VCaP (cell line): Measurements from ENCODE around the gene NUDT10.

Source experiments
- H3K27ac ChIP-seq: fragments of 450-650 bp; 2 replicates; pipeline ENCODE4 v1.5.1; 2017
- TF ChIP-seq, protein P1 (sequence below): fragments of 450-650 bp; conservative IDR thresholded peaks from 2 replicates; pipeline ENCODE4 v1.5.1; 2017; ENCODE audit warnings: mild to moderate bottlenecking, moderate library complexity

Gene NUDT10

DNA sequence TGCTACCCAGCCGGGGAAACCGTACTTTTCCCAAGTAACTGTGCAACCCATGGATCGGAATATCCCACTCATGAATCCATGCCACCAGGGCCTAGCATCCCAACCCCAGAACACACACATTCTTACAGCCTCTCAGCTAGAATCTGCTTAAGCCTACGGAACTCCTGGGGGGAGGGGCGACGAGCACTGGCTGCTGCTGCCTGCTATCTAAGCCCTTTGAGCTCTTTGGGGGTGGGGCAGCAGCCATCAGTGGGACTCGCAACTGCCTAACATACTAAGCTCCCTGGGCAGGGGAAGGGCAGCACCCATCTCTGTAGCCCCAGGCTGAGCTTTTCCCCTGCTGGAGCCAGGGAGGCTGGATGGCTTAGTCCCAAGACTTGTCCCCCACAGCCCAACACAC is 28.6 kb downstream of the NUDT10 start:
- TF ChIP-seq, protein P1, sequence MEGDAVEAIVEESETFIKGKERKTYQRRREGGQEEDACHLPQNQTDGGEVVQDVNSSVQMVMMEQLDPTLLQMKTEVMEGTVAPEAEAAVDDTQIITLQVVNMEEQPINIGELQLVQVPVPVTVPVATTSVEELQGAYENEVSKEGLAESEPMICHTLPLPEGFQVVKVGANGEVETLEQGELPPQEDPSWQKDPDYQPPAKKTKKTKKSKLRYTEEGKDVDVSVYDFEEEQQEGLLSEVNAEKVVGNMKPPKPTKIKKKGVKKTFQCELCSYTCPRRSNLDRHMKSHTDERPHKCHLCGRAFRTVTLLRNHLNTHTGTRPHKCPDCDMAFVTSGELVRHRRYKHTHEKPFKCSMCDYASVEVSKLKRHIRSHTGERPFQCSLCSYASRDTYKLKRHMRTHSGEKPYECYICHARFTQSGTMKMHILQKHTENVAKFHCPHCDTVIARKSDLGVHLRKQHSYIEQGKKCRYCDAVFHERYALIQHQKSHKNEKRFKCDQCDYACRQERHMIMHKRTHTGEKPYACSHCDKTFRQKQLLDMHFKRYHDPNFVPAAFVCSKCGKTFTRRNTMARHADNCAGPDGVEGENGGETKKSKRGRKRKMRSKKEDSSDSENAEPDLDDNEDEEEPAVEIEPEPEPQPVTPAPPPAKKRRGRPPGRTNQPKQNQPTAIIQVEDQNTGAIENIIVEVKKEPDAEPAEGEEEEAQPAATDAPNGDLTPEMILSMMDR, result no peak
- H3K27ac ChIP-seq, result no peak overlapping the region

DNA sequence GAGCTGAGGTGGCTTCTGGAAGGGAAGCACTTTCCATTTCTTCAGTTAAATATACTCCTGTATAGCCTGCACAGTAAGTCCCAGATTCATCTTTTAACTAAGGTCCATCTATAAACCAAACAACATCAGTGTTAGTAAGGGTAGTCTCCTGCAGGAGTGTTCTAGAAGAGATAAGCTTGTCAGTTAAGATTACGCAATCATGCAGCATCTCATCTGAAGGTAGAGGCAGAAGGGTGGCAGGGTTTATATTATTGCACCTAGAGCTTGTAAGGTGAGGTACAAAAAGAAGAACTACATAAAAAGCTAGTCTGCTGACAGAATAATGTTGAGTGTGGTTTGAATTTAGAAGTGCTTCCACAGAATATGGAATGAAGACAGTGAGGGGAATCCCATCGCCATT is 44.0 kb downstream of the NUDT10 start:
- TF ChIP-seq, protein P1, result no peak
- H3K27ac ChIP-seq, result no peak overlapping the region
